ENCODE results near the gene C20orf204.
"Not testable (repeated sequence)": the region's sequence is repeated elsewhere in the genome, so short reads cannot be mapped to it uniquely, and the experiment has no call there.

C20orf204 gene

GRCh38 chr20:64011366-64011779 lies 24.6 kb upstream of the C20orf204 start:
- DNase-seq (no peak), ATAC-seq (ENCODE audit: insufficient read depth, low read depth) (no peak)
- no peak overlapping the region for H3K4me3 ChIP-seq (ENCODE audit: low read depth in 1 of 2, low read length in 2 of 2)
- H3K9ac ChIP-seq (ENCODE audit: low read depth, low read length), result no peak overlapping the region
- H2AFZ ChIP-seq (ENCODE audit: low read depth, low read length), result no peak overlapping the region
- no peaks in the 10 kb centered on the region for H3K4me1 ChIP-seq (ENCODE audit: insufficient read depth, low read length)
- H3K4me2 ChIP-seq (ENCODE audit: insufficient read depth, low read length), result no peak overlapping the region
- peaks cover 86% of the 10 kb centered on the region for H3K36me3 ChIP-seq (ENCODE audit: insufficient read depth, low read length)
- no peak overlapping the region for H3K27ac ChIP-seq (ENCODE audit: low read length)
- peaks cover 40% of the 10 kb centered on the region for H3K79me2 ChIP-seq (ENCODE audit: insufficient read depth, low read length)
- H4K20me1 ChIP-seq (ENCODE audit: insufficient read depth, low read length), result peaks cover 35% of the 10 kb centered on the region
- H3K9me3 ChIP-seq (ENCODE audit: insufficient read depth, low read length, severe bottlenecking), result no peaks in the 10 kb centered on the region
- TF ChIP-seq CTCF (IDR thresholded peaks at IDR 0.05; ENCODE audit: borderline replicate concordance, extremely low read depth, low read length, poor library complexity, severe bottlenecking) (no peak), EZH2 (IDR thresholded peaks at IDR 0.05; ENCODE audit: borderline replicate concordance, low read depth, low read length, severe bottlenecking) (no peak)
- no peaks in the 10 kb centered on the region for H3K27me3 ChIP-seq (ENCODE audit: insufficient read depth, low read length, poor library complexity)

- H3K27ac ChIP-seq (ENCODE audit: low read length); H3K9me3 ChIP-seq (ENCODE audit: insufficient read depth, low read length, severe bottlenecking); H3K4me2 ChIP-seq (ENCODE audit: insufficient read depth, low read length); ATAC-seq (ENCODE audit: insufficient read depth, low read depth); DNase-seq; H3K27me3 ChIP-seq (ENCODE audit: insufficient read depth, low read length, poor library complexity); H2AFZ ChIP-seq (ENCODE audit: low read depth, low read length); H3K4me3 ChIP-seq (ENCODE audit: low read depth in 1 of 2, low read length in 2 of 2); H3K9ac ChIP-seq (ENCODE audit: low read depth, low read length); H3K4me1 ChIP-seq (ENCODE audit: insufficient read depth, low read length): not testable (repeated sequence)
- H3K36me3 ChIP-seq (ENCODE audit: insufficient read depth, low read length), result peaks cover 86% of the 10 kb centered on the region
- H3K79me2 ChIP-seq (ENCODE audit: insufficient read depth, low read length), result peaks cover 30% of the 10 kb centered on the region
- H4K20me1 ChIP-seq (ENCODE audit: insufficient read depth, low read length), result peaks cover 29% of the 10 kb centered on the region
Measured at GRCh38 chr20:64012385-64013154, 23.4 kb upstream of the C20orf204 start.

- no peak overlapping the region for H3K4me3 ChIP-seq (ENCODE audit: low read depth in 1 of 2, low read length in 2 of 2)
- H4K20me1 ChIP-seq (ENCODE audit: insufficient read depth, low read length), result peaks cover 16% of the 10 kb centered on the region; the same call in 1 of the 2 replicates
- H3K4me2 ChIP-seq (ENCODE audit: insufficient read depth, low read length), result no peak overlapping the region
- no peak for TF ChIP-seq EZH2 (IDR thresholded peaks at IDR 0.05; ENCODE audit: borderline replicate concordance, low read depth, low read length, severe bottlenecking)
- no peak for TF ChIP-seq CTCF (IDR thresholded peaks at IDR 0.05; ENCODE audit: borderline replicate concordance, extremely low read depth, low read length, poor library complexity, severe bottlenecking)
- no peaks in the 10 kb centered on the region for H3K27me3 ChIP-seq (ENCODE audit: insufficient read depth, low read length, poor library complexity)
- no peak overlapping the region for H3K9ac ChIP-seq (ENCODE audit: low read depth, low read length)
- H2AFZ ChIP-seq (ENCODE audit: low read depth, low read length), result no peak overlapping the region
- no peak overlapping the region for H3K27ac ChIP-seq (ENCODE audit: low read length)
- ATAC-seq (ENCODE audit: insufficient read depth, low read depth) (no peak), DNase-seq (no peak)
- peaks cover 11% of the 10 kb centered on the region; the same call in 1 of the 2 replicates for H3K79me2 ChIP-seq (ENCODE audit: insufficient read depth, low read length)
- no peaks in the 10 kb centered on the region for H3K9me3 ChIP-seq (ENCODE audit: insufficient read depth, low read length, severe bottlenecking)
- no peaks in the 10 kb centered on the region for H3K4me1 ChIP-seq (ENCODE audit: insufficient read depth, low read length)
- peaks cover 84% of the 10 kb centered on the region for H3K36me3 ChIP-seq (ENCODE audit: insufficient read depth, low read length)
Measured at GRCh38 chr20:64015635-64016034, 20.3 kb upstream of the C20orf204 start.

- H3K9ac ChIP-seq (ENCODE audit: low read depth, low read length), result no peak overlapping the region
- H2AFZ ChIP-seq (ENCODE audit: low read depth, low read length), result no peak overlapping the region
- peaks cover 42% of the 10 kb centered on the region for H4K20me1 ChIP-seq (ENCODE audit: insufficient read depth, low read length)
- no peaks in the 10 kb centered on the region for H3K4me1 ChIP-seq (ENCODE audit: insufficient read depth, low read length)
- DNase-seq (no peak), ATAC-seq (ENCODE audit: insufficient read depth, low read depth) (no peak)
- H3K27ac ChIP-seq (ENCODE audit: low read length), result no peak overlapping the region
- no peaks in the 10 kb centered on the region for H3K9me3 ChIP-seq (ENCODE audit: insufficient read depth, low read length, severe bottlenecking)
- H3K4me3 ChIP-seq (ENCODE audit: low read depth in 1 of 2, low read length in 2 of 2), result no peak overlapping the region
- no peak overlapping the region for H3K4me2 ChIP-seq (ENCODE audit: insufficient read depth, low read length)
- no peak for TF ChIP-seq EZH2 (IDR thresholded peaks at IDR 0.05; ENCODE audit: borderline replicate concordance, low read depth, low read length, severe bottlenecking)
- no peak for TF ChIP-seq CTCF (IDR thresholded peaks at IDR 0.05; ENCODE audit: borderline replicate concordance, extremely low read depth, low read length, poor library complexity, severe bottlenecking)
- H3K27me3 ChIP-seq (ENCODE audit: insufficient read depth, low read length, poor library complexity), result no peaks in the 10 kb centered on the region
- H3K36me3 ChIP-seq (ENCODE audit: insufficient read depth, low read length), result peaks cover 96% of the 10 kb centered on the region
- peaks cover 6% of the 10 kb centered on the region for H3K79me2 ChIP-seq (ENCODE audit: insufficient read depth, low read length)
Measured at GRCh38 chr20:64021124-64021975, 14.6 kb upstream of the C20orf204 start.
